ENCODE results near the gene PTPRU.

DNA sequence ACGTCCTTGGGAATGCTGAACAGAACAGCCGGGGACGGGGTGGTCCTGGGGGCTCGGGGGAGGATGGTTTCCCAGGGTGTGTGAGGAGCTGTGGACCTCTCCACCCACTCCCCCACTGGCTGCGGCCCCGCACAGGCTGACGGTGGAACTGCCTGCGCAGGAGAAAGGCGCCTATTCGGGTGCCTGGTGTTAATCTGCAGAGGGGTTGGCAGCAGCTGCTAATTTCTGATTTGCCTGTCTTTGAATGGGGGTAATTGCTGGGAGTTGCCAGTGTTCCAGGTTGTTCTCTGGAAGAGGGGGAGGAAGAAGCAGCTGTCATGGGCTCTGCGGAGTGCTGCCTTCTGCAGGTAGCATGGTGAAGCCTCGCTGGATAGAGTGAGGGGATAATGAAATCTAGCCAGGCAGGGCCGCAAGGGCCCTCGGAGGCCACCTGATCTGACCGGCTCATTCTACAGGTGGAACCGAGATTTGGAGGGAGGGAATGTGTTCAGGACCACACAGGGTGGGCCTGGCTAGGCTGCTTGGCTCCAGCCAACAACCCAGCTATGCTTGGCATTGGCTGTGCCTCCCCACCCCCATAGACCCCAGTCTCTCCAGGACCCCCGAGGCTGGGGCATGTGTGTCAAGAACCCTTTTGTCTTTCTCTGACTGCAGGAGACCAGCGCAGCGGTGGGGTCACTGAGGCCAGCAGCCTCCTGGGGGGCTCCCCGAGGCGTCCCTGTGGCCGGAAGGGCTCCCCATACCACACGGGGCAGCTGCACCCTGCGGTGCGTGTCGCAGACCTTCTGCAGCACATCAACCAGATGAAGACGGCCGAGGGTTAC is 67.1 kb downstream of the PTPRU start:
- TF ChIP-seq, protein P1, sequence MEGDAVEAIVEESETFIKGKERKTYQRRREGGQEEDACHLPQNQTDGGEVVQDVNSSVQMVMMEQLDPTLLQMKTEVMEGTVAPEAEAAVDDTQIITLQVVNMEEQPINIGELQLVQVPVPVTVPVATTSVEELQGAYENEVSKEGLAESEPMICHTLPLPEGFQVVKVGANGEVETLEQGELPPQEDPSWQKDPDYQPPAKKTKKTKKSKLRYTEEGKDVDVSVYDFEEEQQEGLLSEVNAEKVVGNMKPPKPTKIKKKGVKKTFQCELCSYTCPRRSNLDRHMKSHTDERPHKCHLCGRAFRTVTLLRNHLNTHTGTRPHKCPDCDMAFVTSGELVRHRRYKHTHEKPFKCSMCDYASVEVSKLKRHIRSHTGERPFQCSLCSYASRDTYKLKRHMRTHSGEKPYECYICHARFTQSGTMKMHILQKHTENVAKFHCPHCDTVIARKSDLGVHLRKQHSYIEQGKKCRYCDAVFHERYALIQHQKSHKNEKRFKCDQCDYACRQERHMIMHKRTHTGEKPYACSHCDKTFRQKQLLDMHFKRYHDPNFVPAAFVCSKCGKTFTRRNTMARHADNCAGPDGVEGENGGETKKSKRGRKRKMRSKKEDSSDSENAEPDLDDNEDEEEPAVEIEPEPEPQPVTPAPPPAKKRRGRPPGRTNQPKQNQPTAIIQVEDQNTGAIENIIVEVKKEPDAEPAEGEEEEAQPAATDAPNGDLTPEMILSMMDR (IDR thresholded peaks at IDR 0.05; ENCODE audit: low read depth, low read length, poor library complexity, severe bottlenecking), result no peak
- TF ChIP-seq EZH2phosphoT487 (IDR thresholded peaks at IDR 0.05; ENCODE audit: borderline replicate concordance, low read length), result no peak
